HCT116 (cell line): ENCODE results near the gene GPC5. TPM values are rescaled to one million over a fixed set of nuclear protein-coding genes. Genes with fewer than 3 reads are reported as not detected.

Experiments used
- ATAC-seq: fragments of 200-7000 bp; cut with Tn5 transposase; 2 replicates; pipeline ENCODE4 v1.9.1; 2020; ENCODE audit warnings: mild to moderate bottlenecking, moderate library complexity
- BruUV-seq: library from RNA; stranded (reverse); fragments of 400-500 nt; replicated peaks from 2 replicates; lab custom pipeline; 2021; lab: Mats Ljungman, UMichigan
- CTCF ChIA-PET: fragments of 300-600 bp; sonication (Branson Sonifier 250); formaldehyde crosslinking; loops from one replicate; lab custom pipeline; 2021; ENCODE audit warnings: antibody characterized with exemption; lab: Charles Lee
- POLR2A ChIA-PET: fragments of 300-600, 350-600 bp; sonication (Branson Sonifier 250); formaldehyde crosslinking; loops from one replicate; lab custom pipeline; 2021; ENCODE audit warnings: antibody characterized with exemption; lab: Charles Lee
- RAD21 ChIA-PET, 2 experiments: fragments of 300-600 bp; sonication (Branson Sonifier 250); formaldehyde crosslinking; loops; one replicate each; lab custom pipeline; 2023; ENCODE audit warnings: low total read pairs in 2 of 2; ENCODE audit not compliant: uncharacterized antibody in 2 of 2, unreplicated experiment in 2 of 2, low non-redundant PET in 1 of 2; lab: Charles Lee
- DNase-seq: peaks from one replicate; pipeline ENCODE4 v3.0.0-alpha.2; 2010; ENCODE audit warnings: low read depth, low spot score
- H2AFZ ChIP-seq: fragments of 200-600 bp; shearing (Covaris generic), sonication (generic); 2 replicates; pipeline ENCODE4 v1.6.1; 2017; ENCODE audit warnings: low read depth, mixed run types, mixed read lengths, antibody characterized with exemption, low read length; ENCODE audit not compliant: poor library complexity, severe bottlenecking
- H3K27ac ChIP-seq: 2 replicates; pipeline ENCODE4 v1.5.1; 2012; ENCODE audit warnings: low read depth, low read length
- H3K27me3 ChIP-seq: fragments of 200-600 bp; sonication (generic); 2 replicates; pipeline ENCODE4 v1.6.1; 2016; ENCODE audit warnings: mixed run types, low read length, mixed read lengths; ENCODE audit not compliant: insufficient read depth
- H3K36me3 ChIP-seq, 2 experiments: fragments of 200-500 bp in 1 of 2; fragments of 200-600 bp in 1 of 2; sonication (Bioruptor generic) in 1 of 2; sonication (generic) in 1 of 2; 2 replicates each; pipeline versions ENCODE4 v1.5.1 to v1.6.1; 2014 to 2016; ENCODE audit warnings: low read length in 2 of 2, inconsistent platforms in 1 of 2, mixed read lengths in 1 of 2, mixed run types in 1 of 2; ENCODE audit not compliant: insufficient read depth in 2 of 2, control insufficient read depth in 1 of 2
- H3K4me1 ChIP-seq, 2 experiments: fragments of 200-600 bp in 1 of 2; sonication (generic) in 1 of 2; 2 replicates each; pipeline versions ENCODE4 v1.5.1 to v1.6.1; 2012 to 2017; ENCODE audit warnings: low read length in 2 of 2, inconsistent platforms in 1 of 2, mild to moderate bottlenecking in 1 of 2, mixed read lengths in 1 of 2, mixed run types in 1 of 2, moderate library complexity in 1 of 2; ENCODE audit not compliant: insufficient read depth in 2 of 2, control insufficient read depth in 1 of 2
- H3K4me2 ChIP-seq: fragments of 200-600 bp; sonication (generic); 2 replicates; pipeline ENCODE4 v1.6.1; 2017; ENCODE audit warnings: mixed run types, low read length, mixed read lengths
- H3K4me3 ChIP-seq, 2 experiments: fragments of 200-600 bp in 1 of 2; sonication (generic) in 1 of 2; replicated peaks in 1 of 2; 2 replicates each; pipeline ENCODE4 v1.5.1; 2011 to 2016; ENCODE audit warnings: low read length in 2 of 2, control low read depth in 1 of 2, low read depth in 1 of 2, mild to moderate bottlenecking in 1 of 2, mixed read lengths in 1 of 2, mixed run types in 1 of 2
- H3K79me2 ChIP-seq: fragments of 200-600 bp; sonication (generic); 2 replicates; pipeline ENCODE4 v1.6.1; 2017; ENCODE audit warnings: mild to moderate bottlenecking, mixed run types, low read length, moderate library complexity, mixed read lengths; ENCODE audit not compliant: insufficient read depth
- H3K9ac ChIP-seq: fragments of 200-600 bp; sonication (generic); 2 replicates; pipeline ENCODE4 v1.6.1; 2016; ENCODE audit warnings: low read length, mixed read lengths
- H3K9me2 ChIP-seq: fragments of 200-600 bp; sonication (generic), shearing (Covaris generic); 2 replicates; pipeline ENCODE4 v1.6.1; 2017; ENCODE audit warnings: mixed run types, mild to moderate bottlenecking, moderate library complexity; ENCODE audit not compliant: insufficient read depth
- H3K9me3 ChIP-seq, 2 experiments: fragments of 200-500 bp in 1 of 2; fragments of 200-600 bp in 1 of 2; sonication (Bioruptor generic) in 1 of 2; sonication (generic) in 1 of 2; 2 replicates each; pipeline ENCODE4 v1.6.1; 2014 to 2017; ENCODE audit warnings: low read length in 2 of 2, mixed read lengths in 2 of 2, inconsistent platforms in 1 of 2, low read depth in 1 of 2, mild to moderate bottlenecking in 1 of 2, mixed run types in 1 of 2, moderate library complexity in 1 of 2; ENCODE audit not compliant: control insufficient read depth in 1 of 2, insufficient read depth in 1 of 2
- H4K20me1 ChIP-seq: fragments of 200-600 bp; sonication (generic), shearing (Covaris generic); 2 replicates; pipeline ENCODE4 v1.6.1; 2017; ENCODE audit warnings: mixed run types, mild to moderate bottlenecking, moderate library complexity; ENCODE audit not compliant: insufficient read depth
- CBX3 ChIP-seq: IDR thresholded peaks from 2 replicates; pipeline ENCODE4 v1.6.1; 2012; ENCODE audit warnings: low read depth
- FOSL1 ChIP-seq: IDR thresholded peaks from 2 replicates; pipeline ENCODE4 v1.6.1; 2012; ENCODE audit warnings: low read depth
- POLR2AphosphoS5 ChIP-seq: IDR thresholded peaks from 2 replicates; pipeline ENCODE4 v1.6.1; 2011; ENCODE audit warnings: mild to moderate bottlenecking, low read depth, low read length, moderate library complexity
- SIN3A ChIP-seq: IDR thresholded peaks from 2 replicates; pipeline ENCODE4 v1.6.1; 2012; ENCODE audit warnings: low read depth
- SP1 ChIP-seq: IDR thresholded peaks from 2 replicates; pipeline ENCODE4 v1.6.1; 2012; ENCODE audit warnings: low read depth
- SRF ChIP-seq: IDR thresholded peaks from 2 replicates; pipeline ENCODE4 v1.6.1; 2012; ENCODE audit warnings: low read depth
- ZNF274 ChIP-seq: fragments of 200-500 bp; sonication (Bioruptor generic); IDR thresholded peaks from 2 replicates; pipeline ENCODE4 v1.6.1; 2014; ENCODE audit warnings: mild to moderate bottlenecking, low read depth, low read length, inconsistent platforms
- intact Hi-C: fragments of 100-400 bp; cut with micrococcal nuclease; formaldehyde crosslinking; loops from 2 replicates; pipeline ENCODE4 v1.10.0; 2022
- total RNA-seq: library from RNA; stranded (reverse); gene quantifications from one replicate; pipeline ENCODE4 v1.2.1, GENCODE V29; 2021; ENCODE audit not compliant: unreplicated experiment
- TF ChIP-seq, protein P1 (sequence below): IDR thresholded peaks from 2 replicates; pipeline ENCODE4 v1.6.1; 2012
- TF ChIP-seq, protein P2 (sequence below): IDR thresholded peaks from 2 replicates; pipeline ENCODE4 v1.6.1; 2012; ENCODE audit warnings: low read depth

The GPC5 gene
- total RNA-seq, 1 experiment from 2014 or later: not detected

DNA sequence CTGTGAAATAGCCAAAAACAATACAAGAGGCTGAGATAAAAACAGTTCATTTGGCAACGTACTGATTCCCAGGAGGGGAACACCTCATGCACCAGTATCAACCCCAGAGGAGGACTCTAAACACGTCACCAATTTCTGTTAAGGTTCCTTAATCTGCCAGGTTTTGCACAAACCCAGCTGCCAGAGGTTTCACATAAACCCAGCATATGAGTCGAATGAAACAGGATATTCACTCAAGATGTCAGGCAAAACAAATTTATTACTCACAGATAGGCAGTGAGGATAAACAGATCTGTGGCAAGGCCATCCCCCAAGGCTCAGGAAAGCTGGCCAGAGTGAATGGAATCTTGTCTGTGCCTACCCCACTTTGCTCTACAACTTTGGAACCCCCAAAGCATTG lies 210.9 kb downstream of the GPC5 start:
- H3K4me3 ChIP-seq: no peak overlapping the region
- no peaks in the 10 kb centered on the region for H3K79me2 ChIP-seq
- H3K4me1 ChIP-seq: no peaks in the 10 kb centered on the region
- no peaks in the 10 kb centered on the region for H3K27me3 ChIP-seq
- no peaks in the 10 kb centered on the region for H4K20me1 ChIP-seq
- H3K27ac ChIP-seq: no peak overlapping the region
- no TSS peak for BruUV-seq
- POLR2A ChIA-PET: no interaction called here
- H3K4me2 ChIP-seq: no peak overlapping the region
- RAD21 ChIA-PET: no interaction called here
- H2AFZ ChIP-seq: no peak overlapping the region
- H3K9me2 ChIP-seq: no peaks in the 10 kb centered on the region
- DNase-seq (no peak), ATAC-seq (no peak)
- intact Hi-C loops: no loop called here
- no peak overlapping the region for H3K9ac ChIP-seq
- no peaks in the 10 kb centered on the region for H3K36me3 ChIP-seq
- no peak for TF ChIP-seq POLR2AphosphoS5
- no peak for TF ChIP-seq CBX3
- TF ChIP-seq FOSL1: no peak
- no peak for TF ChIP-seq ZNF274
- no peak for TF ChIP-seq SIN3A
- TF ChIP-seq, protein P1, sequence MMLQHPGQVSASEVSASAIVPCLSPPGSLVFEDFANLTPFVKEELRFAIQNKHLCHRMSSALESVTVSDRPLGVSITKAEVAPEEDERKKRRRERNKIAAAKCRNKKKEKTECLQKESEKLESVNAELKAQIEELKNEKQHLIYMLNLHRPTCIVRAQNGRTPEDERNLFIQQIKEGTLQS: no peak
- TF ChIP-seq, protein P2, sequence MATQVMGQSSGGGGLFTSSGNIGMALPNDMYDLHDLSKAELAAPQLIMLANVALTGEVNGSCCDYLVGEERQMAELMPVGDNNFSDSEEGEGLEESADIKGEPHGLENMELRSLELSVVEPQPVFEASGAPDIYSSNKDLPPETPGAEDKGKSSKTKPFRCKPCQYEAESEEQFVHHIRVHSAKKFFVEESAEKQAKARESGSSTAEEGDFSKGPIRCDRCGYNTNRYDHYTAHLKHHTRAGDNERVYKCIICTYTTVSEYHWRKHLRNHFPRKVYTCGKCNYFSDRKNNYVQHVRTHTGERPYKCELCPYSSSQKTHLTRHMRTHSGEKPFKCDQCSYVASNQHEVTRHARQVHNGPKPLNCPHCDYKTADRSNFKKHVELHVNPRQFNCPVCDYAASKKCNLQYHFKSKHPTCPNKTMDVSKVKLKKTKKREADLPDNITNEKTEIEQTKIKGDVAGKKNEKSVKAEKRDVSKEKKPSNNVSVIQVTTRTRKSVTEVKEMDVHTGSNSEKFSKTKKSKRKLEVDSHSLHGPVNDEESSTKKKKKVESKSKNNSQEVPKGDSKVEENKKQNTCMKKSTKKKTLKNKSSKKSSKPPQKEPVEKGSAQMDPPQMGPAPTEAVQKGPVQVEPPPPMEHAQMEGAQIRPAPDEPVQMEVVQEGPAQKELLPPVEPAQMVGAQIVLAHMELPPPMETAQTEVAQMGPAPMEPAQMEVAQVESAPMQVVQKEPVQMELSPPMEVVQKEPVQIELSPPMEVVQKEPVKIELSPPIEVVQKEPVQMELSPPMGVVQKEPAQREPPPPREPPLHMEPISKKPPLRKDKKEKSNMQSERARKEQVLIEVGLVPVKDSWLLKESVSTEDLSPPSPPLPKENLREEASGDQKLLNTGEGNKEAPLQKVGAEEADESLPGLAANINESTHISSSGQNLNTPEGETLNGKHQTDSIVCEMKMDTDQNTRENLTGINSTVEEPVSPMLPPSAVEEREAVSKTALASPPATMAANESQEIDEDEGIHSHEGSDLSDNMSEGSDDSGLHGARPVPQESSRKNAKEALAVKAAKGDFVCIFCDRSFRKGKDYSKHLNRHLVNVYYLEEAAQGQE: no peak
- TF ChIP-seq SRF: no peak
- TF ChIP-seq SP1: no peak
- peaks cover 0 to 15% of the 10 kb centered on the region in 2 experiments; a peak in 2 of 4 replicates for H3K9me3 ChIP-seq
- CTCF ChIA-PET: no interaction called here
